Suppressor macrophage treated with lipopolysaccharide for 4 hours (primary cell): ENCODE results near the gene DECR2.
"Not testable (repeated sequence)": the region's sequence is repeated elsewhere in the genome, so short reads cannot be mapped to it uniquely, and the experiment has no call there.

ENCODE experiments used
- DNase-seq: peaks from one replicate; pipeline ENCODE4 v3.0.0-alpha.2; 2020

DECR2 gene

GRCh38 chr16:367333-367903 lies 34.3 kb upstream of the DECR2 start:
- no peak for DNase-seq

GRCh38 chr16:368388-369158 lies 33.1 kb upstream of the DECR2 start:
- no peak for DNase-seq

- no peak for DNase-seq
Observed at GRCh38 chr16:369275-369865, 32.3 kb upstream of the DECR2 start.

GRCh38 chr16:369866-370436 lies 31.7 kb upstream of the DECR2 start:
- no peak for DNase-seq

- DNase-seq: peak; percentile 97
Observed at GRCh38 chr16:370443-370842, 31.2 kb upstream of the DECR2 start, which contains the start of gene MRPL28. MRPL28 (minus strand) TSS chr16:370538; CDS start chr16:370218, 320 bp downstream.

GRCh38 chr16:370979-371514 lies 30.6 kb upstream of the DECR2 start:
- no peak for DNase-seq

- DNase-seq: no peak
Observed at GRCh38 chr16:371515-372301, 30.0 kb upstream of the DECR2 start.

GRCh38 chr16:372302-372983 lies 29.2 kb upstream of the DECR2 start:
- DNase-seq: no peak

GRCh38 chr16:373020-373598 lies 28.6 kb upstream of the DECR2 start:
- DNase-seq: no peak

- no peak for DNase-seq
Observed at GRCh38 chr16:373848-374615, 27.7 kb upstream of the DECR2 start.

- DNase-seq: no peak
Observed at GRCh38 chr16:374616-374926, 27.1 kb upstream of the DECR2 start.

- no peak for DNase-seq
Observed at GRCh38 chr16:375212-375611, 26.5 kb upstream of the DECR2 start.

- DNase-seq: no peak
Observed at GRCh38 chr16:375927-376816, 25.5 kb upstream of the DECR2 start.

GRCh38 chr16:376817-377418 lies 24.8 kb upstream of the DECR2 start:
- DNase-seq: no peak

GRCh38 chr16:377419-377951 lies 24.2 kb upstream of the DECR2 start:
- DNase-seq: no peak

GRCh38 chr16:378113-378820 lies 23.4 kb upstream of the DECR2 start:
- DNase-seq: not testable (repeated sequence)

GRCh38 chr16:378821-379182 lies 22.9 kb upstream of the DECR2 start:
- DNase-seq: no peak

GRCh38 chr16:379183-379960 lies 22.3 kb upstream of the DECR2 start:
- DNase-seq: no peak
